IMR-90 (cell line): ENCODE measurements around the gene LRRC75A. TPM values are rescaled to one million over a fixed set of nuclear protein-coding genes. Genes with fewer than 3 reads are reported as not detected.
A peak's percentile ranks its signal among the peaks of the same experiment; 100 is the strongest.

Experiments
- ATAC-seq: fragments of 200-7000 bp; cut with Tn5 transposase; 2 replicates; pipeline ENCODE4 v1.9.1; 2020; ENCODE audit warnings: low read depth, mild to moderate bottlenecking, moderate library complexity
- BruUV-seq: library from RNA; stranded (reverse); fragments of 400-500 nt; replicated peaks from 2 replicates; lab custom pipeline; 2021; lab: Mats Ljungman, UMichigan
- CTCF ChIA-PET: fragments of 300-600 bp; formaldehyde crosslinking; extraction: SDS; loops from one replicate; lab custom pipeline; 2021; ENCODE audit warnings: antibody characterized with exemption; lab: Yijun Ruan, JAX
- POLR2A ChIA-PET: fragments of 300-600 bp; sonication (Branson Sonifier 250); formaldehyde crosslinking; loops from one replicate; lab custom pipeline; 2022; ENCODE audit warnings: antibody characterized with exemption; ENCODE audit not compliant: unreplicated experiment; lab: Charles Lee
- DNase-seq: peaks from one replicate; pipeline ENCODE4 v3.0.0; 2013
- H2AFZ ChIP-seq: replicated peaks from 2 replicates; pipeline ENCODE3; 2013; ENCODE audit warnings: low read length, mild to moderate bottlenecking; ENCODE audit not compliant: poor library complexity
- H2AK5ac ChIP-seq: 2 replicates; pipeline ENCODE4 v1.6.1; 2013; ENCODE audit warnings: low read depth, low read length, inconsistent platforms
- H2AK9ac ChIP-seq: replicated peaks from 2 replicates; pipeline ENCODE3; 2013; ENCODE audit warnings: mild to moderate bottlenecking, low read depth, low read length, moderate library complexity; ENCODE audit not compliant: poor library complexity
- H2BK120ac ChIP-seq: 2 replicates; pipeline ENCODE4 v1.6.1; 2013; ENCODE audit warnings: low read depth, low read length, inconsistent platforms
- H2BK15ac ChIP-seq: 3 replicates; pipeline ENCODE4 v1.6.1; 2013; ENCODE audit warnings: low read depth, low read length, inconsistent platforms
- H2BK20ac ChIP-seq: 2 replicates; pipeline ENCODE4 v1.6.1; 2013; ENCODE audit warnings: low read depth, mild to moderate bottlenecking, inconsistent platforms, low read length, moderate library complexity
- H2BK5ac ChIP-seq: 2 replicates; pipeline ENCODE4 v1.6.1; 2013; ENCODE audit warnings: mild to moderate bottlenecking, low read depth, low read length, inconsistent platforms; ENCODE audit not compliant: poor library complexity, severe bottlenecking
- H3K14ac ChIP-seq: replicated peaks from 2 replicates; pipeline ENCODE4 v1.6.1; 2013; ENCODE audit warnings: low read depth, low read length, inconsistent platforms
- H3K18ac ChIP-seq: 2 replicates; pipeline ENCODE4 v1.6.1; 2013; ENCODE audit warnings: low read depth, low read length, control low read depth
- H3K23ac ChIP-seq: 2 replicates; pipeline ENCODE4 v1.6.1; 2013; ENCODE audit warnings: low read depth, low read length, inconsistent platforms
- H3K27ac ChIP-seq: 2 replicates; pipeline ENCODE4 v1.5.1; 2013; ENCODE audit warnings: mild to moderate bottlenecking, control low read depth, low read length; ENCODE audit not compliant: insufficient read depth
- H3K27me3 ChIP-seq: 2 replicates; pipeline ENCODE4 v1.6.1; 2013; ENCODE audit warnings: low read length; ENCODE audit not compliant: control insufficient read depth, insufficient read depth
- H3K36me3 ChIP-seq: 2 replicates; pipeline ENCODE4 v1.6.1; 2013; ENCODE audit warnings: low read length, mixed read lengths; ENCODE audit not compliant: control insufficient read depth, insufficient read depth
- H3K4ac ChIP-seq: 2 replicates; pipeline ENCODE4 v1.6.1; 2013; ENCODE audit warnings: low read depth, low read length, inconsistent platforms
- H3K4me1 ChIP-seq: 2 replicates; pipeline ENCODE4 v1.6.1; 2013; ENCODE audit warnings: low read length, mixed read lengths; ENCODE audit not compliant: control insufficient read depth, insufficient read depth
- H3K4me2 ChIP-seq: 2 replicates; pipeline ENCODE4 v1.6.1; 2013; ENCODE audit warnings: low read depth, mild to moderate bottlenecking, control low read depth, low read length, moderate library complexity
- H3K4me3 ChIP-seq: 2 replicates; pipeline ENCODE4 v1.5.1; 2013; ENCODE audit warnings: low read depth, mild to moderate bottlenecking, control low read depth, low read length, moderate library complexity; ENCODE audit not compliant: insufficient read depth
- H3K56ac ChIP-seq: 2 replicates; pipeline ENCODE4 v1.6.1; 2013; ENCODE audit warnings: low read length, inconsistent platforms; ENCODE audit not compliant: insufficient read depth; ENCODE audit errors: extremely low read depth
- H3K79me1 ChIP-seq, 2 experiments: 2 replicates each; pipeline ENCODE4 v1.6.1; 2013; ENCODE audit warnings: low read length in 2 of 2, inconsistent platforms in 1 of 2, low read depth in 1 of 2
- H3K9ac ChIP-seq: 2 replicates; pipeline ENCODE4 v1.6.1; 2013; ENCODE audit warnings: low read depth, low read length, control low read depth
- H3K9me1 ChIP-seq: 2 replicates; pipeline ENCODE4 v1.6.1; 2013; ENCODE audit warnings: low read length, inconsistent platforms; ENCODE audit not compliant: insufficient read depth
- H3K9me3 ChIP-seq: 2 replicates; pipeline ENCODE4 v1.6.1; 2013; ENCODE audit warnings: low read length; ENCODE audit not compliant: control insufficient read depth, insufficient read depth
- H4K20me1 ChIP-seq: 2 replicates; pipeline ENCODE4 v1.6.1; 2013; ENCODE audit warnings: low read length, inconsistent platforms; ENCODE audit not compliant: insufficient read depth
- H4K5ac ChIP-seq: 2 replicates; pipeline ENCODE4 v1.6.1; 2013; ENCODE audit warnings: mild to moderate bottlenecking, low read depth, low read length, control low read depth
- H4K8ac ChIP-seq, 2 experiments: 2 replicates each; pipeline ENCODE4 v1.6.1; 2013; ENCODE audit warnings: low read depth in 2 of 2, low read length in 2 of 2, control low read depth in 1 of 2, inconsistent platforms in 1 of 2
- H4K91ac ChIP-seq: 2 replicates; pipeline ENCODE4 v1.6.1; 2013; ENCODE audit warnings: low read depth, low read length, inconsistent platforms; ENCODE audit not compliant: insufficient read depth
- BHLHE40 ChIP-seq: fragments of 150-350 bp; IDR thresholded peaks from 2 replicates; pipeline ENCODE4 v1.6.1; 2016; ENCODE audit warnings: mild to moderate bottlenecking, low read depth, low read length
- CEBPB ChIP-seq: IDR thresholded peaks from 2 replicates; pipeline ENCODE4 v1.6.1; 2012; ENCODE audit warnings: low read depth, low read length, improper control_type of control experiment
- CHD1 ChIP-seq: IDR thresholded peaks from 2 replicates; pipeline ENCODE4 v1.6.1; 2012; ENCODE audit warnings: low read depth, low read length, improper control_type of control experiment
- CTCF ChIP-seq: conservative IDR thresholded peaks from 2 replicates; pipeline ENCODE4 v1.5.1; 2012; ENCODE audit warnings: mild to moderate bottlenecking, low read depth, low read length, improper control_type of control experiment
- ELK1 ChIP-seq: fragments of 150-350 bp; IDR thresholded peaks from 2 replicates; pipeline ENCODE4 v1.6.1; 2016; ENCODE audit warnings: low read depth, mild to moderate bottlenecking, low read length, moderate library complexity, borderline replicate concordance
- MAFK ChIP-seq: IDR thresholded peaks from 2 replicates; pipeline ENCODE4 v1.6.1; 2012; ENCODE audit warnings: low read depth, low read length, improper control_type of control experiment
- MAZ ChIP-seq: IDR thresholded peaks from 2 replicates; pipeline ENCODE4 v1.6.1; 2012; ENCODE audit warnings: low read depth, mild to moderate bottlenecking, low read length, improper control_type of control experiment, moderate library complexity, borderline replicate concordance
- MXI1 ChIP-seq: IDR thresholded peaks from 2 replicates; pipeline ENCODE4 v1.6.1; 2012; ENCODE audit warnings: low read depth, mild to moderate bottlenecking, low read length, moderate library complexity, borderline replicate concordance
- NFE2L2 ChIP-seq: fragments of 150-350 bp; IDR thresholded peaks from 2 replicates; pipeline ENCODE4 v1.6.1; 2016; ENCODE audit warnings: low read depth, mild to moderate bottlenecking, low read length
- POLR2A ChIP-seq: IDR thresholded peaks from 2 replicates; pipeline ENCODE4 v1.6.1; 2012; ENCODE audit warnings: mild to moderate bottlenecking, low read depth, low read length
- RAD21 ChIP-seq: IDR thresholded peaks from 2 replicates; pipeline ENCODE4 v1.6.1; 2012; ENCODE audit warnings: low read length, improper control_type of control experiment
- RCOR1 ChIP-seq: IDR thresholded peaks from 2 replicates; pipeline ENCODE4 v1.6.1; 2012; ENCODE audit warnings: mild to moderate bottlenecking, low read length, improper control_type of control experiment; ENCODE audit not compliant: insufficient replicate concordance
- SMC3 ChIP-seq: fragments of 150-350 bp; IDR thresholded peaks from 2 replicates; pipeline ENCODE4 v1.6.1; 2016; ENCODE audit warnings: low read depth, mild to moderate bottlenecking, antibody characterized with exemption, low read length, moderate library complexity
- USF2 ChIP-seq: fragments of 150-350 bp; IDR thresholded peaks from 2 replicates; pipeline ENCODE4 v1.6.1; 2017; ENCODE audit warnings: mild to moderate bottlenecking, antibody characterized with exemption, low read length, low read depth
- WGBS, 2 experiments: methylation state at CpG; one replicate each; pipeline versions ENCODE4 v1.1.5 to v1.1.7; 2013; ENCODE audit warnings: missing lambda C conversion rate in 2 of 2; ENCODE audit not compliant: insufficient read length in 1 of 2; ENCODE audit errors: extremely low coverage in 2 of 2; 5-methylcytosine and 5-hydroxymethylcytosine counted together
- dilution Hi-C: fragments of 300-500 bp; cut with HindIII; formaldehyde crosslinking; loops from one replicate; pipeline ENCODE4 v1.14.3; 2018; ENCODE audit warnings: low sequenced_read_pairs; ENCODE audit not compliant: unreplicated experiment
- in situ Hi-C: fragments of 300-500 bp; cut with MboI; formaldehyde crosslinking; loops from 3 replicates; pipeline ENCODE4 v1.14.3; 2019; ENCODE audit warnings: low sequenced_read_pairs, inconsistent platforms, mixed read lengths
- intact Hi-C: fragments of 100-400 bp; cut with micrococcal nuclease; formaldehyde crosslinking; loops from 2 replicates; pipeline ENCODE4 v1.10.0; 2022
- polyA plus RNA-seq, 3 experiments: library from polyadenylated mRNA; depleted of rRNA; stranded (reverse); fragments of >200 nt; gene quantifications; 2 replicates each; pipeline ENCODE4 v1.2.3, GENCODE V29; 2012; ENCODE audit warnings: low replicate concordance in 1 of 3
- total RNA-seq: library from RNA; depleted of rRNA; stranded (reverse); fragments of >200 nt; gene quantifications from 2 replicates; pipeline ENCODE4 v1.2.3, GENCODE V29; 2012

The LRRC75A gene
- total and polyA plus RNA-seq, 2 of the 4 experiments (the other 2 are of a cell fraction), result 0.72 to 1.0 TPM

- Histone ChIP-seq H3K36me3 (no peaks in the 10 kb centered on the region; the same call in 1 of the 2 replicates), H3K9me3 (no peaks in the 10 kb centered on the region), H3K14ac (no peak overlapping the region), H3K4ac (no peak overlapping the region), H2AFZ (no peak overlapping the region), H3K4me2 (no peak overlapping the region), H3K9ac (no peak overlapping the region), H3K23ac (no peak overlapping the region), H2AK9ac (peak overlapping the region; percentile 19), H4K5ac (no peak overlapping the region), H3K4me1 (peaks cover 14% of the 10 kb centered on the region), H4K8ac (no peak overlapping the region), H3K4me3 (no peak overlapping the region), H3K79me1 (peaks cover 0 to 3% of the 10 kb centered on the region in 2 experiments; a peak in 1 of 4 replicates), H2BK5ac (no peak overlapping the region), H2BK20ac (no peak overlapping the region), H2AK5ac (no peak overlapping the region; the same call in 1 of the 2 replicates), H3K56ac (no peak overlapping the region), H4K20me1 (peaks cover 3% of the 10 kb centered on the region), H4K91ac (no peak overlapping the region), H3K18ac (no peak overlapping the region), H3K27me3 (no peaks in the 10 kb centered on the region), H3K9me1 (peaks cover 10% of the 10 kb centered on the region; the same call in 1 of the 2 replicates), H2BK120ac (no peak overlapping the region), H2BK15ac (no peak overlapping the region; the same call in 2 of the 3 replicates), H3K27ac (no peak overlapping the region)
- no TSS peak for BruUV-seq
- dilution Hi-C loops, result no loop called here
- intact Hi-C loops, result no loop called here
- ChIA-PET POLR2A (no interaction called here), CTCF (interaction anchor here (0.5 to 1.1 kb wide), 3 partner anchors 8 to 65 kb away, joined by 3 to 4 read pairs (median 3); no protein-coding TSS in a partner anchor)
- WGBS, 2 experiments, result 97% methylated on average over 13 of the region's 20 CpGs; no CpG with 5 or more reads in 1 of the 2 experiments
- no peak for DNase-seq
- in situ Hi-C loops, result no loop called here
- no peak for ATAC-seq
- TF ChIP-seq BHLHE40, result no peak
- TF ChIP-seq MXI1, result no peak
- TF ChIP-seq MAZ, result no peak
- TF ChIP-seq ELK1, result no peak
- no peak for TF ChIP-seq MAFK
- TF ChIP-seq SMC3, result no peak
- TF ChIP-seq CHD1, result no peak
- TF ChIP-seq CEBPB, result no peak
- TF ChIP-seq USF2, result no peak
- TF ChIP-seq POLR2A, result no peak
- no peak for TF ChIP-seq NFE2L2
- no peak for TF ChIP-seq RCOR1
- no peak for TF ChIP-seq RAD21
- TF ChIP-seq CTCF, result no peak
Measured at GRCh38 chr17:16462070-16462864, 29.7 kb downstream of the LRRC75A start.
